NCI-H1105 (cell line): ENCODE measurements around the gene MDFI.

Source experiments
- DNase-seq: peaks from one replicate; lab custom pipeline; 2025; lab: John Stamatoyannopoulos, UW

MDFI gene

DNA sequence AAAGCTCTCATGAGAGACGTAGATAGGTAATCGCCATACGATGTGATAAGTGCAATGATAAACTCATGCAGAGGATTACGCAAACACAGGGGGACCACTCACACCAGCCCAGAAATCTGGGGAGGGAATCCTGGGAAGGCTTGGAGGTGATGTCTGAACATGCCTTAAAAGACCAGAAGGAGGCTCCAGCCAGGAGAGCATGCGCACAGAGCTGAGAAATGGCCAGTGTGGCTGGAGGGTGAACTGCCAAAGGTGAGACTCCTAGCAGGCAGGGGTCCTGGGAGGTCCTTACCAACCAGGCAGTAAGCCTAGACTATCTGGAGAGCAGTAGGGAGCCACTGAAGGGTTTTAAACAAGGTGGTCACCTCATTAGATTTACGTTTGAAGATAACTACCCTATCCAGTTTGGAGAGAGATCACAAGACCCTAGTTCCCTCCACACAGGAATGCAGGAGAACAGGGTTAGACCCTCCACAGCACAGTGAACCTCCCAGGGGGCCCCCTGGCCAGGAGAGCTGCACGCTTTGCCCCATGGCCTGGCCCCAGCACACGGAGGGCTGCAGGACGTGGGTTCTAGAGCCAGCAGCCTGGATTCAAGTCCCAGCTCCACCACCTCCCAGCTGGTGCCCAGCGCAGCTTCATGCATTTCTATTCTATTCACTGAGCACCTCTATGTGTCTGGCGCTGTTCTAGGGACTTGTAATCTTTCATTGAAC lies 13.1 kb downstream of the MDFI start:
- no peak for DNase-seq

DNA sequence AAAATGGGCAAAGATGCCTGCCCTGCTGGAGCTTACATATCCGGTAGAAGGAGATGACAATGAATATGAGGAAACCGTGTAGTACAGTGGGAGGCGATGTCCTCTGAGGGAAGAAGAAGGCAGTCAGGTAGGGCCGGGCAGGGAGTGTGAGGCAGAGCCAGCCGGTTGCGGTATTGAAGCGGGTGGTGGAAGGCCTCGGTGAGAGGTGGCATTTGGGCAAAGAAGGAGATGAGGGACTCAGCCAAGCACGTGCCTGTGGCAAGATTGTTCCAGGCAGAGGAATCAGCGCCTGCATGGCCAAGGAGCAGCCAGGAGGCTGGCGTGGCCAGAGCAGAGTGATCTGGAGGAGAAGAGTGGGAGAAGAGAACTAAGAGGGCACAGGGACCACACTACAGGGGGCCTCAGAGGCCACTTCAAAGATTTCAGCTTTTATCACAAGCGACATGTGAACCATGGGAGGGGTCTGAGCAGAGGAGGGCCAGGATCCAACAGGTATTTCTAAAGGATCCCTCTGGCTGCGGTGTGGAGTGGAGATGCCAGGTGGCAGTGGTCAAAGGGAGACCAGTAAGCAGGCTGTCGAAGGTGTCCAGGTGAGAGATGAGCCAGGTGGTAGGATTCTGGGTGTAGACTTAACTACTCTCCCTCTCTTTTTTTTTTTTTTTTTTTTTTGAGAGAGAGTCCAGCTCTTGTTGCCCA lies 13.8 kb downstream of the MDFI start:
- no peak for DNase-seq

DNA sequence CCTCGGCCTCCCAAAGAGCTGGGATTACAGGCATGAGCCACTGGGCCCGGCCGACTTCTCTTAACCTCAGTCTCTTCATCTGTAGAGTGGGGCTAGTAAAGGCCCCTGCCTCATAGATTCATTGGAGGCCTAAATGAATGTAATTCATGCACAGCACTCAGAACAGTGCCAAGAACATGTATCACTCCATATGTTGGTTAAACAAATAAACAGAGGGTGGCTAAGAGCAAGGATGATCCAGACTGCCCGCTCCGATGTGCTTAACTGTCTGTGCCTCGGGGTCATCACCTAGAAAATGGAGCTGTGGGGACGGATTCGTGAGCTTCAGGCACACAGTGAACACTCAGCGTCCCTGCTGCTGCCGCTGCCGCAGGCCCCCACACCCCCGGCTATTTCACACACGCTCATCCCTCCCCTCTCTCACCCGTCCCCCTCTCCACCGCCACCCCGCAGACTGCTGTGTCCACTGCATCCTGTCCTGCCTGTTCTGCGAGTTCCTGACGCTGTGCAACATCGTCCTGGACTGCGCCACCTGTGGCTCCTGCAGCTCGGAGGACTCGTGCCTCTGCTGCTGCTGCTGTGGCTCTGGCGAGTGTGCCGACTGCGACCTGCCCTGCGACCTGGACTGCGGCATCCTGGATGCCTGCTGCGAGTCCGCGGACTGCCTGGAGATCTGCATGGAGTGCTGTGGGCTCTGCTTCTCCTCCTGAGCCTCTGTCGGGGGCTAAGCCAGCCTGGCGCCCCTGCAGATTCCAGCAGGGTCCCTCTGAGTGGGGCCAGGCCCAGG lies 14.8 kb downstream of the MDFI start:
- no peak for DNase-seq

DNA sequence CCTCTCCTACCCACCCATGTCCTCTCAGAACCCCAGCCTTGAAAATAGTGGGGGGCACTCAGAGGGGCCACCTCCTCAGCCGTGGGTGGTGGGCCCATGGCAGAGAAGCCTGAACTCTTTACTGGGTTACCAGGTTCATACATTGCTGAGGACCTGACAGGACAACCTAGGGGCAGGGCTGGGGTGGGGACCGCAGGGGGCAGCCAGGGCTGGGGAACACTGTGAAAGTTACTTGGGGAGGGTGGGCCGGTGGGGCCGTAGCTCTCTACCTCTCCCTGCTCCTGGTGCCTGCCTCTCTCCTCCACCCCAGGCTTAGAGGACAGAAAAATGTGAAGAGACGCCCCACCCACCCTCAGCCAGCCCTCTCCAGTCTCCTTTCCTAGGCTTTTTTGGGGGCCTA lies 15.4 kb downstream of the MDFI start:
- no peak for DNase-seq

DNA sequence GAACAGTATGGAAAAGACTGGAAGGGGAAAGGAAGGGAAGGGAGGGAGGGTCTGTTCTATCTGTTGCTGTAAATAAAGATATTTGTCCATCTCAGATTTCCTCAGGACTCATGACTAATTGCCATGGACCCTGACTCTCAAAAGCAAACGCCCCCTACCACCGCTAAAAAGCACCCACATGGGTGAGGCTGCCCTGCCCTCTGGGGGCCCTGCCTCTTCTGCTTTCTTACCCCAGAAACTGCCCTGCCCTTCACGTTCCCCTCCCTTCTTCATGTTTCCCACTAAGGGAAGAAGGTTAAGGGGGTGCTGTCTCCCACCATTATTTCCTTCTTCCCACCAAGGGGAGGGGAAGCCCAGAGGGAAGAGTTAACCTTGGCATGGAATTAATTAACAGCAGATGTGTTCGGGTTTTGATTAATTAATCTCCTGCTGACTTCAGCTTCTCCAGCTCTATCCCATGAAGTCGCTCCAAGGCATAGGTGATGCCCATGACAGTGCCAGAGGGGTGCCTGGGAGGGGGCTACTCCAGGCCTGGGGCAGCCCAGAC lies 16.0 kb downstream of the MDFI start:
- DNase-seq, result no peak

DNA sequence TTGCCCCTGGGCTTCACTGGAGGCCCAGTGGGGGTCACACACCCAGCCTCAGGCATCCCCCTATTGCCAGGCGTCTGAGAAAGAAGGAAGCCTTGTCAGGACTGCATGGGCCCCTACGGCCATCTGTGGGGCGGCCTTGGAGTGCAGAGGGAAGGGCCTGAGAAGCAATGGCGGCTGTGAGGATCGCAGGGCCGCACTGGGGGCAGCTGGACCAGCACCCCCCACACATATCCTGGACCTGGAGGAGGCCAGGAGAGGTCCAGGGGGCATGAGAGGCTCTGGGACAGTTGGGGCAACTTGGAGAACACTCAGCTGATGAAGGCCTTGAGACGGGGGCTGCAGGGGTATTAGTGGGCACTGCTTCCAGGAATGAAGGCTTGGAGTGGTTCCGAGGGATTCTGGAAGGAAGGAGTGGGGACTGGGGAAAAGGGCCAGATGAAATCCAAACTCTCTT lies 16.5 kb downstream of the MDFI start:
- DNase-seq, result no peak

DNA sequence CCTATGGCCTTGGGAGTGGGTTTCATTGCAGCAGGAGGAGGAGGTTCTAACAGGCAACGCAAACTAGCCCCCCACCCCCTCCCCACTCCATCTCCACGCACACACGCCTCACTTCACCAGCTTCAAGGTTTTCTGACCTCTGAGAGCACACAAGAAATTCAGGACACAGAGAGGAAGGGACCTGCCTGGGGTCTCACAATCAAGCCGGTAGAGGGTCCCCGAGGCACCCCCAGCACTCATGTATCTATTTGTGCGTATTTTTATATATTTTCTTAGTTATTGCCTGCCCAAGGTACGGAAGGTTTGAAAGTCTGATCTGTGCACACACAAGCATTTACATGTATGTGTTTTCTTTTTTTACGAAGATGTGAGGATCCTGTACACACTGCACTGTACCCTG lies 16.9 kb downstream of the MDFI start:
- no peak for DNase-seq

DNA sequence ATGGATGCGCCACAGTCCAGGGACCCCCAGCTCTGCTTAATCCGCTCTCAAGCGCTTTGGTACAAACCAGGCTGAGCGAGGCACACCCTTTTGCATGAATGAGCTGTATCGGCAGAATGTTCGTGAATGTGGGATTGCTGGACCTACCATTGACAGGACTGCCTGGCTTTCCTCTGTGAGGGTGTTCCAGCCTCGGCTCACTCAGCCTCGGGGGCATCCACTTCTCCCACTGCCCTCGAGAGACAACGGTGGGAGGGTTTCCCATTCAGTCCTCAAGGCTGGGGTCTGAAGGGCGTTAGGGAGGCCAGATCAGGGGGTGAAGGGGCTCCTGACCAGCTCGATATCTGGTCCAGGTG lies 17.4 kb downstream of the MDFI start:
- DNase-seq, result no peak

DNA sequence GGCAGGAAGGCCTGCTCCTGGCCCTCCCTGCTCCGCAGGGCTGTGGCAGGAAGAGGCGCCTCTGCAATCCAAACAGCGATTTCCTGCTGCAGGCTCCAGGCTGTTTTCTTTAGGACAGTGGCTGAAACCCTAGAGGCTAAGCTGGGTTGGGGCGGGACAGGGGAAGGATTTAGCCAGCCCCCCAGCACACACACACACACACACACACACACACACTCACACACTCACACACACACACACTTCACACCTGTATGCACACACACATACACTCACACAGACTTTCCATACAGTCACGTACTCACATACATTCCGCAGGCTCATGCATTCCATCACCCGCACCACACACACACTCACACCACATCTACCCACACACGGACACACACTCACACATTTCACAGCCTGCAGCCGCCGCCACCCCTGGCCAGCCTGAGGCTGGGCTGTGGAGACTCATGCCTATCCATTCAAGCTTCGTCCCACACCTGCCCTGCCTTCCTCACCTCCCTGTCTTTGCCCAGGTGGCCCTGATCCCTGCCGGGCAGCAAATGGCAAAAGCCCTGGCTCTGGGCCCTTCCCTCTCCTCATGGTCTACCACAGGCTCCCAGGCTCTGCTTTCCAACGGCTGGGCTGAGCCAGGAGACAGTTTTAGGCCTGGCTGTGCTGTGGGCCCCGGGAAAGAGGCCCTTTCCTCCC lies 17.9 kb downstream of the MDFI start:
- no peak for DNase-seq

DNA sequence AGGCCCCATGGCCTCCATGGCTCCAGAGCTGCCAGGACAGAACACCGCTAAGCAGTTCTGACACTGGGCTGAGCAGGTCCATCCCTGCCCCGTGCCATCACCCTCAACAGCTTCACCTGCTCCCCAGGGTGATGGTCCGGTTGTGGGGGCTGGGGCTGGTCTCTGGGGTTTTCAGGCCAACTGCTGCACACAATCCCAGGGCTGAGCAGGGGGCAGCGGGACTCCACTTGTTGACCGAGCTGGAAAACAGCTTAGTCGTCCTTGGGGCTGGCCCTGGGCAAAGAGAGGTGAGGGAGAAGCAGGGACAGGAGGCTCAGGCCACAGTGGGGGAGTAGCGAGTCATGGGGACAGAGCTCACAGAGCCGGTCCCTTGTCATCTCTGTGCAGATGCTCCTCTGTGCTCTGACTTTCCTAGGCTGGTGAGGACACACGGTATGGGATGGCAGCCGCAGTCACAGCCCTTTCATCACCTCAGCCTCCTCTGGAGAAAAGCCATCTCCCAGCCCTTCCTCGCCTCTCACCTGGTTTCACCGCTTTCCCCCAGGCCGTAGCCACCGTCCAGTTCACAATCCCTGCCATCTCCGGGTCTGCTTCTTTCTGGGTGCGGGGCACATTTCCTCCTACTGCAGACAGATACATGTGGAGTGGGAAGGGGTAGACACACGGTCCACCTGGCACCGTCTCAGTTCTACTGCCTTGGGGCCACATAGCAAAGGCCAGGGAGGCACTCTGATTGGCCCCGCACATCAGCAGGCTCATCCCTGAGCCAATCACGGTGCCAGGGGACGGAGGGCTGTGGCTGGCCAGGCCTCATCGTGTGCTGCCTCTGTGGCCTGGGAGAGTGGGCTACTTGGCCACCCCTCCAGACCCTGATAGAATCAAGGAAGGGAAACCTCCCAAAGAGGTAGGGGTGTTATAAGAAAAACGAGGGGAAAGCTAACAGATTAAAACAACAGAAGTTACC lies 19.1 kb downstream of the MDFI start:
- no peak for DNase-seq

DNA sequence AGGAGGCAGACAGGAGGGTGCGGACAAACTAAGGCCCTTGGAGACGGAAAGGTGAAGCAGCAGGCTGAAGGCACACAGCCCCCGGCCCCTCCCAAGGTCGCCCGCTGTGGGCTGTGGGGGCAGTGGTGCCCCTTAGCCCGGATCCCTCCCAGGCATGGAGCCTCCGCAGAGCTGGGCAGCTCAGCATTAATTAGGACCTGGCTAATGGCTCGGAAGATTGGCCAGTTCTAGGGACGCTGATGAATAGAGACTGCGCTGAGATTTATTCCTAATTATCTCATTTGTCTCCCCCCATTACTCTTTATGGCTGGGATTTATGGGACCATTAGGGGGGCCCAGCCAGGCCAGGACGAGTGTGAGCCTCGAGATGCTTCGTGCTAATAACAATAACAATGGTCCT lies 20.4 kb downstream of the MDFI start:
- no peak for DNase-seq

DNA sequence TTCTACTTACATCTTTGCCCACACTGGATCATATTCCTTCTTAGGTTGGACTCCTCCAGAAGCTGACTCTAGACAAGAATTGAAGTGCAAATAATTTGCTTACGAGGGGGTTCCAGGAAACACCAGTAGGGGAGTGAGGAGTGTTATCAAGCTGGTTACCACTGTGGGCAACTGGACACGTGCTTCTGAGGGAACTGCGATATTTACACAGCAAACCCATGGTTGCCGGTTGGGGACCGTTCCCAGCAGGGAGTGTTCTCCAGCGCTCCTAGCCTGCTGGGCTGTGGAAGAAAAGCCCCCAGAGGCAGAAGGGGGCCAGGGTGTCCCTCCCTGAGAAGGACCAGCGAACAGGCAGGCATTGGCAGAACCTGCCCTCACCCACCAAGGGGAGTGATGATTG lies 21.7 kb downstream of the MDFI start:
- no peak for DNase-seq

DNA sequence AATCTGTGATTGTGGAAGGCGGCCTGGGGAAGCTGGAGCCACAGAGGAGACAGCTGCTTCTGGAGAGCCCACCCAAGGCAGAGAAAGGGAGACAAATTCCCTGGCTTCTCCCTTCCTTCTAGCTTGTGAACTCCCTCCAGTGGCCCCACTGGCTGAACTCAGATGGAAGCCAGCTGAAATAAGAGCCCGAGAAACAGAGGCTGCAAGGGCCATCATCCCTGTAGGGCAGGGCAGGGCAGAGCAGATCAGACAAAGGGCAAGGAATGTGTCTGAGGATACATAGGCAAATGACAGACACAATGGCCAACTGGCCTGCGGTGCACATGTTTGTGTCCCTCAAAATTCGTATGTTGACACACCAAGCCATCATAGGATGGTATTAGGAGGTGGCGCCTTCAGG lies 25.3 kb downstream of the MDFI start:
- no peak for DNase-seq

DNA sequence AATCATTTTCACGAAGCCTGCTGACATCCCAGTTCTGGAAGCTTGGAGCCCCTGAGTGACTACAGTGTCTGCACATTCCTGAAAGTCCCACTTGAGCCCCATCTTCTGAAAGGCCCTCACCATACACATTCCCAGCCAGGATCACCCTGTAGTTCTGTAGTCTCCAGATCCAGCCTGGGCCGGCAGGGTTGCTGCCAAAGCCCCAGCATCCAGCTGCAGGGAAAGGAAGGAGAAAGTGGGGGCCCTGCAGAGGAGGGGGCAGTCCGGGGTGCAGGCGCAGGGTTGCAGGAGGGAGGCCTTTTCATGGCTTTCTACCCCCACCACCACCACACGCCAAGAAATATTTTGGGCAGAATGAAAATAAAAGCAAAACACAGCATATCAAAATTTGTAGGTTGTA lies 26.0 kb downstream of the MDFI start:
- DNase-seq, result no peak

DNA sequence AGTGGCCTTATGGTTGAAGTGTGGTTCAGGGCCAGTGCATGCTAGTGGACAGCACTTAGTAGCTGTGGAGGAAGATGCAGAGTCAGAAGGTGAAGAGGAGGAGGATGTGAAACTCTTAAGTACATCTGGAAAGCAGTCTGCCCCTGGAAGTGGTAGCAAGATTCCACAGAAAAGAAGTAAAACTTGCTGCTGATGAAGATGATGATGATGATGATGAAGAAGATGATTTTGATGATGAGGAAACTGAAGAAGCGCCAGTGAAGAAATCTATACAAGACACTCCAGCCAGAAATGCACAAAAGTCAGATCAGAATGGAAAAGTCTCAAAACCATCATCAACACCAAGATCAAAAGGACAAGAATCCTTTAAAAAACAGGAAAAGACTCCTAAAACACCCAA lies 28.9 kb downstream of the MDFI start:
- no peak for DNase-seq

DNA sequence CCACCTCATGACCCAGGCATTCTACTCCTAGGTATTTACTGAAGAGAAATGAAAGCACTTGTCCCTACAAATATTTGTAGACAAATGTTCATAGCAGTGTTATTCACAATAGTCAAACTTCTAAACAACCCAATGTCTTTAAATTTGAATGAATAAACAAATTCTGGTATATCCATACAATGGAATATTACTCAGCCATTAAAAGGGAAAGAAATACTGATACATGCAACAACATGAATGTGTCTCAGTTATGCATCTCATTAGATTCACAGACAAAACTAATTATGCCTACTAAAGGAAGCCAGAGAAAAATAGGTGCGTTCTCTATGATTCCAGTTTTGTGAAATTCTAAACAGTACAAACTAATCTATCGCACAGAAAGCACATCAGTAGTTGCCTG lies 30.7 kb downstream of the MDFI start:
- DNase-seq, result no peak

DNA sequence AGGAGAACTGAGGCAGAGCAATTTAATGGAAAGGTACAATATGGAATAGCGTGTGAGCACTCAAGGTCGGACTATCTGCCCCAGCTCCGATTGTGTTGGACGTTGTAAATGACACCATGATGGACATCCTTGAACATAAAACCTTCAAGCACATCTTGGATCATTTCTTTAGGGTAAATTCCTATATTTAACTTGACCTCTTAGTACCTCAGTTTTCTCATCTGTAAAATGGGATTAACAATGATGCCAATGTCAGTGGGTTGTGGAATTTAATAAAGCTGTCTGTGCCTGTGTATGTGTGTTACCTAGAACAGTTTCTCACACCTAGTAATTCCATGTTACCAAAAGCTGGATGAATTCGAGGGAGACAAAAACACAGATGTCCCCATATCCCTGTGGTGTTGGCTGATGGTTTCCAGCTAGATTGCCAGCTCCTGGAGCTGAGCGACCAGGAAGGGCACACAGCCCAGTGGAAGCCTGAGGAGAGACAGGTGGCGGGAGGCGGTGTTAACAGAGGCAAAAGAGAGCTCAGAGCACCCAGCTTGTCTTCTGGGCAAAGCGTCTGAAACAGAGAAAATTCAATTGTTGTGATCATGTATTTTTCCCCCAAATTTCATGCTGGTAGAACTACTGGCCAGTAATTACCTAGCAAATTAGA lies 32.6 kb downstream of the MDFI start:
- DNase-seq, result no peak

DNA sequence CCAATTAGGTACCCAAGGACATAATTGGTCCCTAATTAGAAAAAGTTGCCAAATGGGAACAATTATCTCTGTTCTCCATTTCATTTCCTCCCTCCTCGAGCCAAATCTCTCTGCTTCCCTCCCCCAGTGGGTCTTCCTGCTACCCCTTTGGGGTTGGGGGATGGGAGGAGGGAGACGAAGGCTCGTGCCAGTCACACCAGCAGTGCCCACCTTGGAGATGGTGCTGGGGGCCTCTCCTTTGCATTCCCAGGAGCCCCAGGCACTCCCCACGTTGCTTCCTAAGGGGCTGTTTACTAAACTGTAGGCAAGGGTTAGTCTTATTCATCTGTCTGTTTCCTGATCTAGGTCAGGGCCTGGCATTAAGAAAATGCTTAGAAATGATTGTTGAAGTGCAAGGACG lies 33.1 kb downstream of the MDFI start:
- no peak for DNase-seq

DNA sequence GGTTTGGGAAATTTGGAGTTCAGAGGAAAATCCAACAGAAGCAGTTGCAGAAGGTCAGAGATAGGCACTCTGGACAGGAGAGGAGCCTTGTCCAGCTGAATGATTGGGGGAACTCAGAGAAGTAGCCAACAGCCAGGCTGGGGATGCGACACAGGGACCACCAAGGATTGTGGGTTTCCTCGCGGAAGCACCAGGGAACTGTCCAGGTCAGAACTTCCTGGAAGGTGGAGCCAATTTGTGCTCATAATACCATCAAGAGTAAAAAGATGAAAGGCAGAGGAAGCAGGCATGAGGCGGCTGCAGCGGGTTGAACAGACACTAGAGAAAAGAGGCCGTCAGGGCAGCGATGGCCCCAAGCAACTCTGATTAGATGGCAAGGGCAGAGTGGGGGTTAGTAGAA lies 33.7 kb downstream of the MDFI start:
- DNase-seq, result no peak
